NCI-H460 (cell line): ENCODE measurements around the gene IPO7. TPM values are rescaled to one million over a fixed set of nuclear protein-coding genes. Genes with fewer than 3 reads are reported as not detected.
"Not testable (repeated sequence)": the region's sequence is repeated elsewhere in the genome, so short reads cannot be mapped to it uniquely, and the experiment has no call there.

Experiments
- DNase-seq: peaks from one replicate; pipeline ENCODE4 v3.0.0-alpha.2; 2016; ENCODE audit warnings: low read depth; ENCODE audit errors: extremely low read depth
- total RNA-seq: library from RNA; depleted of rRNA; stranded (reverse); fragments of >200 nt; shearing (Covaris generic); gene quantifications from 2 replicates; pipeline ENCODE4 v1.2.3, GENCODE V29; 2014

Gene IPO7
- total RNA-seq, 1 experiment from 2014 or later, result 126 TPM

DNA sequence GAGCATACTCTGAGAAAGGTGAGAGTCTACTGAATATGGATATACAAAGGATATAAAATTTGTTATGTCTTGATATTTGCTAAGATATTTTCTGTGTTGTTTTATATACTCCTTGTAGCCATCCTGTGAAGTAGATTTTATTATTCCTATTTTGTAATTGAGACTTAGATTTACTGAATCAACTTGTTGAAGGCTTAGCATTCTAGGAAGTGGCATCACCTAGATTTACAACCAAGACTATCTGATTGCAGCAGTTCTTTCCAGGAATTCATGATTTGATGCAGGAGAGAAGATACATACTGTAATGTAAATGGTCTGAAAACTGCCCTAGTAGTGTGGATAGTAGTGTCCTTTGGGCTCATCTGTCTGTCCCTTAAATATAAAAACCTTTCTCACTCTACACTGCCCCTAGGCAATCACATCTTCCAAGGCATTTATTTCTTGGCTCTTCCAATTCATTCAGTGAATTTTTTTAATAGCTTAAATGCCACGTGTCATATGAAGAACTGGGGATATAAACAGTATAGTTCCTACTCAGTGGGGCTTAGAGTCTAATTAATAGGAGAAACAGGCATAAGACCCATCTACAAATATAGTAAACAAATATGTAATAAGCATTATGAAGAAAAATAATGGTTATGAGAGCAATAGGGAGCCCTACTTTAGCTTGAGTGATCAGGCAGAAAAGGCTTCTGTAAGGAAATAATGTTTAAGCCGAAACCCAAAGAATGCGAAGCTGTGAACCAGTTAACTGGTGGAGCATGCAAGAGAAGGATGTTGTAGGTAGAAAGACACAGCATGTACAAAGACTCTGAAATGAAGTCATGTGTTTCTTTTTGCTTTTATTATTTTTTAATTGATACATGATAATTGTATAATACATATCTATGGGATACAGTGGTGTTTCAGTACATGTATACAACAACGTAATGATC, 13.6 kb downstream of the IPO7 start:
- no peak for DNase-seq

DNA sequence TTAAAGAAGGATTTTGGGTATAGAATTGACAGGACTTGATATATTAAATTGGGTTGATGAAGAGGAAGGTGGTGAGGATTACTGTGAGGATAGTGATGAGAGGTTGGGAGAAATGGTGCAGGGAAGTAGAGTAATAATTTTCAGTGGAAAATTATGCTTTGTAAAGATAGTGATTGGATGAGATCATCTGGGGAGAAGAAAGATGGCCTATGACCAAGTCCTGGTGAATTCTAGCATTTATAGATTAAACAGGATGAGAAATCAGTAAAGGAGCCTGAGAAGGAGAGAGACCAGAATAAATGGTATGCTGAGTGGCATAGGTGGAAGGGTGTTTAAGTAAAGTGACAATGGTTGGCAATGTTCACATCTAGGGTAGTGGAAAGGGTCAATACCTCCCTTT, 15.0 kb downstream of the IPO7 start:
- DNase-seq, result no peak

DNA sequence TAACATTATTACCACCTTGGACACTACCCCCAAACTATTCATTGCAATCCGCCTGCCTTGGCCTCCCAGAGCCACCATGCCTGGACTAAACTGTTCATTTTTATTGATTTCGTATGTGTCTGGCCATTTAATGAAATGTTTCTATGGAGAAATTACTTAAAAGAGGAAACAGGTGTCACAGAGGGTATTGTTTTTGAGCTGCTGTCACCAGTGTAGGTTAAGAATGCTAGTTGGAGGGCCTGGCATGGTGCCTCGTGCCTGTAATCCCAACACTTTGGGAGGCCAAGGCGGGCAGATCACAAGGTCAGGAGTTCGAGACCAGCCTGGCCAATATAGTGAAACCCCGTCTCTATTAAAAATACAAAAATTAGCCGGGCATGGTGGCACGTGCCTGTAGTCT, 17.4 kb downstream of the IPO7 start:
- DNase-seq, result not testable (repeated sequence)

- DNase-seq, result no peak
These were observed 44.3 kb downstream of the IPO7 start for GRCh38 chr11:9428706-9429105.

DNA sequence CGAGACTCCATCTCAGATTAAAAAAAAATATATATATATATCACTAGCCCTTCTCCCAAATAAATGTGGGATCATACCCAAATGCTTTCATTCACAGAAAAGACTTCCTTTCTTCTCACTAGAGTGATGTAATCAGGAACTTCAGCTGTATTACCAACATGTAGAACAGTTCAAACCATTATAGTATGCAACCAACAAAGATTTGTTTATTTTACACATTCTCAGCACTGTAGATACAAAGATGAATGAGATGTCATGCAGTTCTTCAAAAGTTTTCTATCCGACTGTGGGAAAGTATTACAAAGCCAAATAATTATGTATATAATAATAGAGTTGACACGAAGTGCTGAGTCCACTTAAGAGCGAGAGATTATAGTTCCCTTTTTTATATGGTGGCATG, 54.2 kb downstream of the IPO7 start:
- DNase-seq, result no peak

DNA sequence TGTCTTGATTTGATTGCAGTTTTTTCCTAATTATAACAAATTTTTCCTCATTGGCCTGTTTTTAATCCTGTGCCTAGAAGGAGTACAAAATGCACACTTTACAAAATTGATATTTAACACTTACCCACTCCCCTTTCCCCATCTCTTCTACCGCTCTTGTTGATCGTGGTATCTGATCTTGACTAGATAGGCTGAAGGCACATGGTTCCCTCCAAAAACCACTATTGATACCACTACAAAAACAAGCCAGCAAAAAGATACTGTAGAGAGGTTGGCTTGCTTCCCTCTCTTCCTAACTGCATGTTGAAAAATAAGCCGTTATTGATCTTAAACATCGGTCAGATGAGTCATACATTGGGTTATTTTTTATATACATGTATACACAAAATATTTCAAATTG, 61.8 kb downstream of the IPO7 start:
- no peak for DNase-seq

GRCh38 chr11:9448576-9449352, 64.3 kb downstream of the IPO7 start:
- DNase-seq, result no peak

DNA sequence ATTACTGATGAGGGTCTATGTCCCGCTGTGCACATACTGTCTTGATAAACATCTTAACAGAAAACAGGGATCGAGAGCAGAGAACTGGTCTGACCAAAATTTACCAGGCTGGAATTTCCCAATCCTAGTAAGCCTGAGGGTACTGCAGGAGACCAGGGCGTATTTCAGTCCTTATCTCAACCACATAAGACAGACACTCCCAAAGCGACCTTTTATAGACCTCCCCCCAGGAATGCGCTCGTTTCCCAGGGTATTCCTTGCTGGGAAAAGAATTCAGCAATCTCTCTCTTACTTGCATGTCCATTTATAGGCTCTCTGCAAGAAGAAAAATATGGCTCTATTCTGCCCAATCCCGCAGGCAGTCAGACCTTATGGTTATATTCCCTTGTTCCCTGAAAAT, 67.6 kb downstream of the IPO7 start:
- not testable (repeated sequence) for DNase-seq

GRCh38 chr11:9455722-9456121, 71.3 kb downstream of the IPO7 start:
- DNase-seq, result no peak

- peak; percentile 20 for DNase-seq
These were observed 75.3 kb downstream of the IPO7 start for GRCh38 chr11:9459667-9460321.

- peak; percentile 99 for DNase-seq
These were observed 76.0 kb downstream of the IPO7 start, which contains the start of gene ZNF143 for GRCh38 chr11:9460322-9461062. Gene ZNF143 (plus strand): TSS chr11:9461012. CDS start chr11:9471309, 10,297 bp downstream.

DNA sequence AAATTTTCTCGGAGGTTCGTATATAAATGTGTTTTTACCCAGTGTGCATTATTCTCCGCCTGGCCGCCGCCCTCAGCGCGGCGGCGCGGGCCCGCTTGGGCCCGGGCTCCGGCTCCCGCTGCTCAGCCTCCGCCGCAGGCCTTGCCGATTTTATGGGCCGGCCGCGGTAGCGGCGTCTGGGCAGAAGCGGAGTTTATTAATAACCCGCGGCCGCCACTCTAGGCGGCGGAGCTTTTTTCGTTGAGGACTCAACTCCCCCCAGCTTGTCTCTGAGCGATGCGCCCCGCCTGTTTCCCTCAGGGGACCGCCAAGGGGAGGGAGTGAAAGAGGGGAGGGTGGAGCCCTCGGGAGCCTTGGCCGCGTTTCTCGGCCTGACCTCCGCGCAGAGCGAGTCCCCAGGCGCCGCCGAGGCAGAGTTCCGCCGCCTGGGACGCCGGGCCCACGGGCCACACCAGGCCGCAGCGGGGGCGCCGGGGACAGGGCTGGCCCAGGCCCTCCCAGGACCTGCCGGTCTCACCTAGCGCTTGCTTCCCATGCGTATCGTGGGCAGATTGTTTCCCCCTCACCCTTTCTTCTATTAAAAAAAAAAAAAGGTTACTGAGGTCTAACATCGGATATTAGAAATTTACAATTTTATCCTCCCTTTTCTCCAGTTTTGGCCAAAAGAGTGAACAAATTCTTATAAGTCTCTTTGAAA, 76.8 kb downstream of the IPO7 start:
- DNase-seq, result peak; percentile 83

- no peak for DNase-seq
These were observed 77.3 kb downstream of the IPO7 start for GRCh38 chr11:9461760-9462134.

- DNase-seq, result no peak
These were observed 77.8 kb downstream of the IPO7 start for GRCh38 chr11:9462172-9462799.

- no peak for DNase-seq
These were observed 78.5 kb downstream of the IPO7 start for GRCh38 chr11:9462806-9463537.

DNA sequence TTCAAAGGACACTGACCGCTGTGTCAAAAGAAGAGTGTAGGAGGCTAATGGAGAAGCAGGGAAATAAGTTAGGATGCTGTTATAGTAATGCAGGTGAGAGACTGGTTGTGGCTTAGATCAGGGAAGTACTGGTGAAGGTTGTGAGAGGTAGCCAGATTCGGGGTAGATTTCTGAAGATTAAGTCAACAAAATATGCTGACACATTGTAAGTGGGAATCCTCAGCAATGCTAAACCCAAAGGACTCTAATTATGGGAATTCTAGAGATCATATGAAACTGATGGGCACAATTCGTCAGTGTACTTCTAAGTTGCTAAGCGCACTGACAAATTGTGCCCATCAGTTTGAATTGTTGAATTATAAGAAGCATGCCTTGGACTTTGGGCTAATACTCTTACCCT, 86.3 kb downstream of the IPO7 start:
- no peak for DNase-seq

DNA sequence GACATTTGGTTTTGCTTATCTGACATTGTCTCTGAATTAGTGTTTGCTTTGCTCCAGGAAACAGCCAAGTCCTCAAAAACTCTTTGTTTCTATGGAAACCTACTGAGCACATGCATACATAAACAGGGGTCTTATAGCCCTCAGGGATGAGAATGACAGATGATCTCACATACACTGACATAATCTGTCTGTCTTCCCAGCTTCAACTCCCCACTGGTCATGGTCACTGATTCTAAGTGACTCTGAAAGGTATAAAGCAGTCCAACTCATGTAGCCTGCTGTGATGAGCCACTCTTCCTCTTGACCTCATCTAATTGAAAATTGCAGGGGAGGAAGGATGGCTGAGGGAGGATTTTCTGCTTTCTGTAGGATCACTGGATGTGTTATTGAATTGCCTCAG, 89.0 kb downstream of the IPO7 start:
- DNase-seq, result no peak

DNA sequence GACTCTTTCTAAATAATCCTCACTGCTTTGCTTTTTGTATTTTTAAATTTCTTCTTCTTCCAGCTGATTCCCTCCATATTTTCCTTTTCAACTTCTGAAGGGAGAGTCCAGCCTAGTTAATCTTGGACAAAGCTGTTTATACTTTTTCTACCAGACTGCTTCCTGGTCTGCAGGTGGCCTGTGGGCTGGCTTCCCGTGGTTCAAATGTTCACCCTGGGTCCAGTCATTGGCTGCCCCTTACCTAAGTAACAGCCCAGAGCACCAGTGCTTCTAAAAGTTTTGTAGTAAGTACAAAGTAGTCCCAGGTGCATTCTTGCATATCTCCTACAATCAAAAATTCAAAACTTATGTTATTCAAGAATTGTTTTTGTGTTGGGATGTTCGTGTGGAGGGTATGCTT, 95.4 kb downstream of the IPO7 start:
- no peak for DNase-seq
